Measurements from ENCODE around the gene SRM. TPM values are rescaled to one million over a fixed set of nuclear protein-coding genes. Genes with fewer than 3 reads are reported as not detected.
A peak's percentile ranks its signal among the peaks of the same experiment; 100 is the strongest.
"Not testable (repeated sequence)": the region's sequence is repeated elsewhere in the genome, so short reads cannot be mapped to it uniquely, and the experiment has no call there.

The SRM gene
- total and polyA plus RNA-seq, 2 experiments from 2014 or later: 48.0 to 104 TPM

DNA sequence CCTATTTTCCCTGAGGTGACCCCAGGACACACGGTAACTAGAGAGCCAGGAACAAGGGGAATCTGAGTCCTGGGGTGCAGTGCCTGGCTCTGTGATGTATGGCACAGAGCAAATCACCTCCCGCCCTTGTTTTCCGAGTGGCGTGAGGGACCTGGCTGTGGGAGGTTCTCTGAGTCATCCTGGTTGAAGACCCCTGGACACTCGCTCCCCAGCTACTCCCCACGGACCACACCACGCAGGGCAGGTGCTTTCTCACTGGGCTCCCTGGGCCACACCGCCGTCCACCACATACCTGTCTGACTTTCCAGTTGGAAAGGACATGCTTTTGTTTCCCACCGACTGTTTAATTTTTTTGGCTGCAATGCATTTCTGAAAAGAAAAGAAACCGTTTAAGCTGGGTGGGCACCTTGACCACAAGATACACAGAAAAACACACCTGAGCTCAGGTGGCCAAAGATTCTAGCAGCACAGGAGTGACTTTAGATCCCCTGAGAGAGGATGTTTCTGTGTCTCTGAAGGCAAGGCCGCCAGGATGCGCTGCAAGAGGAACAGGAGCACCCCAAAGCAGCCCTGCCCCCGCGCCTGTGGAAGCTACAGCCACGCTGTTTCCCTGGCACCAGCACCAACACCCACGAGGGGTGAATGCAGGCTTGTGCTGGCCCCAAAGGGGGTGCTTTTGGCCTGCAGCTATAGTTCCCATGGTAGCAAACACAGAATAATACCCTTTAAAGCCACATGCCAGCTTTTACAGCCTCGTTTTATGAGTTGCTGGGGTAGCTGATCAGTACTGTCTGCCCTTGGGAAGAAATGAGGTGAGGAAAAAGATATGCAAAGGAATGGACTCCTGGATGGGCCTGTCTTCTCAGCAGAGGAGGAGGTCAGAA lies 8.1 kb upstream of the SRM start:
- no peaks in the 10 kb centered on the region for H3K79me2 ChIP-seq (ENCODE audit: insufficient read depth)
- no peak overlapping the region for H3K4me2 ChIP-seq (ENCODE audit: unreplicated experiment)
- no peaks in the 10 kb centered on the region for H4K20me1 ChIP-seq (ENCODE audit: insufficient read depth)
- no peak overlapping the region for H3K9ac ChIP-seq
- DNase-seq: no peak
- H3K4me3 ChIP-seq: no peak overlapping the region
- in situ Hi-C loops (cut with MboI): no loop called here
- H3K9me2 ChIP-seq (ENCODE audit: insufficient read depth): no peaks in the 10 kb centered on the region
- H3K27ac ChIP-seq: no peak overlapping the region
- TF ChIP-seq EZH2phosphoT487 (IDR thresholded peaks at IDR 0.05; ENCODE audit: insufficient read depth, low read depth) (no peak), EZH2 (IDR thresholded peaks at IDR 0.05; ENCODE audit: insufficient read depth, poor library complexity, severe bottlenecking) (no peak)
- 91 to 94% methylated on average over 18 of the region's 18 CpGs for WGBS, 2 experiments (ENCODE audit: low coverage in 1 of 2, low lambda C conversion rate in 2 of 2, missing lambda C conversion rate in 2 of 2)
- H3K9me3 ChIP-seq (ENCODE audit: low read depth): no peaks in the 10 kb centered on the region
- H3K36me3 ChIP-seq (ENCODE audit: low read depth): peaks cover 30% of the 10 kb centered on the region
- peaks cover 4% of the 10 kb centered on the region; the same call in 1 of the 2 replicates for H3K4me1 ChIP-seq (ENCODE audit: insufficient read depth)
- no peaks in the 10 kb centered on the region for H3K27me3 ChIP-seq (replicated peaks; ENCODE audit: insufficient read depth)
- no peak overlapping the region for H2AFZ ChIP-seq
- H3F3A ChIP-seq (ENCODE audit: insufficient read depth): peaks cover 19% of the 10 kb centered on the region

- H2AFZ ChIP-seq: no peak overlapping the region
- peaks cover 16% of the 10 kb centered on the region for H3K79me2 ChIP-seq (ENCODE audit: insufficient read depth)
- WGBS, 2 experiments (ENCODE audit: low coverage in 1 of 2, low lambda C conversion rate in 2 of 2, missing lambda C conversion rate in 2 of 2): 97 to 100% methylated on average over 1 of the region's 1 CpG
- no peaks in the 10 kb centered on the region for H4K20me1 ChIP-seq (ENCODE audit: insufficient read depth)
- H3K36me3 ChIP-seq (ENCODE audit: low read depth): peaks cover 30% of the 10 kb centered on the region
- H3K9me3 ChIP-seq (ENCODE audit: low read depth): no peaks in the 10 kb centered on the region
- peaks cover 12% of the 10 kb centered on the region for H3K4me1 ChIP-seq (ENCODE audit: insufficient read depth)
- no peak overlapping the region for H3K27ac ChIP-seq
- peaks cover 22% of the 10 kb centered on the region for H3F3A ChIP-seq (ENCODE audit: insufficient read depth)
- in situ Hi-C loops (cut with MboI): no loop called here
- DNase-seq: no peak
- H3K9me2 ChIP-seq (ENCODE audit: insufficient read depth): no peaks in the 10 kb centered on the region
- no peak overlapping the region for H3K9ac ChIP-seq
- TF ChIP-seq EZH2phosphoT487 (IDR thresholded peaks at IDR 0.05; ENCODE audit: insufficient read depth, low read depth): no peak
- no peak for TF ChIP-seq EZH2 (IDR thresholded peaks at IDR 0.05; ENCODE audit: insufficient read depth, poor library complexity, severe bottlenecking)
- no peak overlapping the region for H3K4me3 ChIP-seq
- H3K27me3 ChIP-seq (replicated peaks; ENCODE audit: insufficient read depth): no peaks in the 10 kb centered on the region
- H3K4me2 ChIP-seq (ENCODE audit: unreplicated experiment): no peak overlapping the region
Measured at GRCh38 chr1:11065796-11066195, 6.0 kb upstream of the SRM start.

- peaks cover 30% of the 10 kb centered on the region for H3K36me3 ChIP-seq (ENCODE audit: low read depth)
- H4K20me1 ChIP-seq (ENCODE audit: insufficient read depth): no peaks in the 10 kb centered on the region
- no peaks in the 10 kb centered on the region for H3K9me2 ChIP-seq (ENCODE audit: insufficient read depth)
- H2AFZ ChIP-seq: no peak overlapping the region
- no peaks in the 10 kb centered on the region for H3K27me3 ChIP-seq (replicated peaks; ENCODE audit: insufficient read depth)
- no peak for TF ChIP-seq EZH2phosphoT487 (IDR thresholded peaks at IDR 0.05; ENCODE audit: insufficient read depth, low read depth)
- no peak for TF ChIP-seq EZH2 (IDR thresholded peaks at IDR 0.05; ENCODE audit: insufficient read depth, poor library complexity, severe bottlenecking)
- 98 to 100% methylated on average over 3 of the region's 3 CpGs for WGBS, 2 experiments (ENCODE audit: low coverage in 1 of 2, low lambda C conversion rate in 2 of 2, missing lambda C conversion rate in 2 of 2)
- H3K79me2 ChIP-seq (ENCODE audit: insufficient read depth): peaks cover 16% of the 10 kb centered on the region
- no peak for DNase-seq
- no peak overlapping the region for H3K4me2 ChIP-seq (ENCODE audit: unreplicated experiment)
- no peaks in the 10 kb centered on the region for H3K9me3 ChIP-seq (ENCODE audit: low read depth)
- H3K4me1 ChIP-seq (ENCODE audit: insufficient read depth): peaks cover 14% of the 10 kb centered on the region
- no peak overlapping the region for H3K27ac ChIP-seq
- no peak overlapping the region for H3K9ac ChIP-seq
- H3K4me3 ChIP-seq: no peak overlapping the region
- H3F3A ChIP-seq (ENCODE audit: insufficient read depth): peaks cover 27% of the 10 kb centered on the region
- in situ Hi-C loops (cut with MboI): no loop called here
Measured at GRCh38 chr1:11064942-11065341, 5.1 kb upstream of the SRM start.

- Histone ChIP-seq H3K36me3 (ENCODE audit: low read depth) (peaks cover 25% of the 10 kb centered on the region), H3F3A (ENCODE audit: insufficient read depth) (peaks cover 27% of the 10 kb centered on the region), H3K79me2 (ENCODE audit: insufficient read depth) (peaks cover 23% of the 10 kb centered on the region), H3K4me1 (ENCODE audit: insufficient read depth) (peaks cover 14% of the 10 kb centered on the region)
- H3K9me3 ChIP-seq (ENCODE audit: low read depth); H3K27ac ChIP-seq; H3K4me3 ChIP-seq; H4K20me1 ChIP-seq (ENCODE audit: insufficient read depth); H3K4me2 ChIP-seq (ENCODE audit: unreplicated experiment); H3K9ac ChIP-seq; H3K27me3 ChIP-seq (replicated peaks; ENCODE audit: insufficient read depth); H2AFZ ChIP-seq; in situ Hi-C loops (cut with MboI); H3K9me2 ChIP-seq (ENCODE audit: insufficient read depth): not testable (repeated sequence)
- WGBS, 2 experiments (ENCODE audit: low coverage in 1 of 2, low lambda C conversion rate in 2 of 2, missing lambda C conversion rate in 2 of 2): 75 to 81% methylated on average over 17 to 18 of the region's 18 CpGs
- peak; percentile 20 for DNase-seq
Measured at GRCh38 chr1:11063937-11064537, 4.2 kb upstream of the SRM start.

Data from GM23248 (cell line).